Body of pancreas (tissue), 4 donors: ENCODE results near the gene TEX264.

Experiments
- POLR2A ChIP-seq, 3 donors: fragments of 450-650 bp; IDR thresholded peaks; one replicate each; pipeline ENCODE4 v1.6.1; 2016; ENCODE audit warnings: antibody characterized with exemption in 3 of 3, mild to moderate bottlenecking in 2 of 3
- TF ChIP-seq, protein P1 (sequence below), 7 experiments: fragments of 450-650 bp in 4 of 7; fragments of 200-600 bp in 3 of 7; sonication (generic) in 3 of 7; IDR thresholded peaks; one replicate each; pipeline ENCODE4 v1.5.1; 2016 to 2019; ENCODE audit warnings: antibody characterized with exemption in 7 of 7

DNA sequence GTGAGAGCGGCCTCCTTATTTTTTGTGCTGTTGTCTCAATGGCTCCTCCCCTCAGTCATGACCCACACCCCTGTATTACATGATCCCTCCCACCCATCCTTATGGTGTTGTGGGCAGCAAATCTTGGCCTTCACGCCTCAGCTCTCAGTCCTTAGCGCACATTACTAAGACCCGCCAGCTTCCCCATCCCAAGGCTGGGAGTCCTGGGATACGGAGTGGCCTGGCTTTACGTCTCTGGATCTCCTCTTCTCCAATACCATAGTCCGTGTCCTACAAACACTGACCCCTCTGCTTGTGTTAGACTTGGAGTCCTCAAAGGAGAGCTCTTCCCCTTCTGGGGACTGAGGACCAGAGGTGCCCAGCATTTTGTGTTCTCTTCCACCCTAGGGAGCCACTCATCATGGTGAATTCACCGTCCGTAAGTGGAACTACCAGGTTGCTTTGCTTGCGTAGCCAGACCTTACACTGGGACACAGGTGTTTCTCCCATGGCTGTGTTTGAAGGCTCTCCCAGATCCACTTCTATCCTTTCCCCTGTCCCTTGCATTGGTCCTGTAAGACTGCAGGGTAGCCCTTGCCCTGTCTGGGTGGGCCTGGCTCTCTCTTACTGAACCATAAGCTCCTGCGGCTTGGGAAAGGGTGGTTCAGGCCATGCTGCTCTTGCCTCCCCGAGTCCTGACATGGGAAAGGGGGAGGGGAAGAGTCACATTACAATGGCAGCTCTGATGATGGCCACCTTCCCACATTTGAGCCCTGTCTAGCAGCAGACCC, 49.4 kb downstream of the TEX264 start:
- TF ChIP-seq, protein P1, sequence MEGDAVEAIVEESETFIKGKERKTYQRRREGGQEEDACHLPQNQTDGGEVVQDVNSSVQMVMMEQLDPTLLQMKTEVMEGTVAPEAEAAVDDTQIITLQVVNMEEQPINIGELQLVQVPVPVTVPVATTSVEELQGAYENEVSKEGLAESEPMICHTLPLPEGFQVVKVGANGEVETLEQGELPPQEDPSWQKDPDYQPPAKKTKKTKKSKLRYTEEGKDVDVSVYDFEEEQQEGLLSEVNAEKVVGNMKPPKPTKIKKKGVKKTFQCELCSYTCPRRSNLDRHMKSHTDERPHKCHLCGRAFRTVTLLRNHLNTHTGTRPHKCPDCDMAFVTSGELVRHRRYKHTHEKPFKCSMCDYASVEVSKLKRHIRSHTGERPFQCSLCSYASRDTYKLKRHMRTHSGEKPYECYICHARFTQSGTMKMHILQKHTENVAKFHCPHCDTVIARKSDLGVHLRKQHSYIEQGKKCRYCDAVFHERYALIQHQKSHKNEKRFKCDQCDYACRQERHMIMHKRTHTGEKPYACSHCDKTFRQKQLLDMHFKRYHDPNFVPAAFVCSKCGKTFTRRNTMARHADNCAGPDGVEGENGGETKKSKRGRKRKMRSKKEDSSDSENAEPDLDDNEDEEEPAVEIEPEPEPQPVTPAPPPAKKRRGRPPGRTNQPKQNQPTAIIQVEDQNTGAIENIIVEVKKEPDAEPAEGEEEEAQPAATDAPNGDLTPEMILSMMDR (IDR thresholded peaks at IDR 0.05) = no peak
- TF ChIP-seq POLR2A (IDR thresholded peaks at IDR 0.05) = no peak
